ENCODE data around the gene ZNF17. TPM values are rescaled to one million over a fixed set of nuclear protein-coding genes. Genes with fewer than 3 reads are reported as not detected.
A peak's percentile ranks its signal among the peaks of the same experiment; 100 is the strongest.
"Not testable (repeated sequence)": the region's sequence is repeated elsewhere in the genome, so short reads cannot be mapped to it uniquely, and the experiment has no call there.

Gene ZNF17
- 5.6 TPM for total RNA-seq
- 1 to 10 TPM; 2.9 to 9.7 (median 5.3) TPM for polyA plus RNA-seq

DNA sequence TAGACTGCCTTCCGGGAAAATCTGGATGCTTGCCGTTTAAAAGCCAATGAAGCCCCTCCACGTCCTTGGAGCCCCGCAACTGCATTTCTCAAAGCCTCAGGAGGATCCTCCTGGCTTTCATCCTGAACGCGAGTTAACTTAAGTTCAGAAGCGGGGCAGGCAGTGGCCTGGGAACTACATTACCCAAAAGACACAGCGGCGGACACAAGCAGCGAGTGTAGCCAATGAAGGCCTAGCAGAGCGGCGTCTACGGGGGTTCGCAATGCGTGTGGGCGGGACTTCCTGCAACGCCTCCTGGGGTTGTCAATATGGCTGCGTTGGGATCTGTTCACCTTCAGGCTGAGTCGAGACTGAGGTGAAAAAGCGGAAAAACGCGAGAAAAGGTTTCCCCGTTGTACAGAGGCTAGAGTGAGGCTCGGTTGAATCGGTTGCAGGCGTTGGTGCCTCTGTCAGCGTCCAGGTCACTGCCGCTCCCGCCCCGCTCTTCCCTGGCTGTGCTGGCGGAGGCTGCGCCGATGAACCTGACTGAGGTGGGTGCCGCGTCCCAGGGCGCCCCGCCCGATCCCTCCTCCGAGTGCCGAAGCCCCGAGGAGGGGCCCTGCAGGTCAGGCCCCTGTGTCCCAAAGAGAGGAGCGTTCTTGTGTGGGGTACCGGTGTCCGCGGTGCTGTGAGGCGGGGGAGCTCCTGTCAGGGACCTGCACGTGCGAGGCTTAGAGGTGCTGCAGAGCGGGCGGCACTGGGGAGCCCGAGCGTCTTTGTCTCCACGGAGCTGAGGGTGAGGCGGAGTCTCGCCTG lies at the start of gene ZNF17:
TSS of gene ZNF17 (plus strand) at position 285 of the 795 bp plus-strand sequence. CDS start 2,455 bp downstream, outside the sequence.
- Mint-ChIP-seq H3K27me3 (no peaks in the 10 kb centered on the region), H3K36me3 (peaks cover 36% of the 10 kb centered on the region), H3K4me1 (peaks cover 16 to 37% (median 24%) of the 10 kb centered on the region in 4 donors), H3K9me3 (peaks cover 6 to 24% (median 15%) of the 10 kb centered on the region in 7 donors), H3K27ac (peak within 1 kb of the TSS; percentile 38 to 94 (median 92)), H3K4me3 (peak within 1 kb of the TSS; percentile 94 to 100 (median 96))
- peak within 1 kb of the TSS; percentile 90 for H3K4me3 ChIP-seq (ENCODE audit: low read depth, low read length)
- ATAC-seq (ENCODE audit: low read depth in 2 of 2): peak; percentile 100
- DNase-seq: peak; percentile 89 to 96 (median 91)
- H3K4me1 ChIP-seq (ENCODE audit: control insufficient read depth, insufficient read depth, low read length, poor library complexity, severe bottlenecking): peaks cover 14% of the 10 kb centered on the region
- no peaks in the 10 kb centered on the region for H3K27me3 ChIP-seq (ENCODE audit: control insufficient read depth, insufficient read depth, low read length)
- peaks cover 22% of the 10 kb centered on the region for H3K36me3 ChIP-seq (ENCODE audit: control insufficient read depth, insufficient read depth, low read length)
- H3K27ac ChIP-seq (ENCODE audit: insufficient read depth, low read length, poor library complexity, severe bottlenecking): peak within 1 kb of the TSS; percentile 63
- peaks cover 11 to 13% of the 10 kb centered on the region in 2 experiments for H3K9me3 ChIP-seq (ENCODE audit: control insufficient read depth in 2 of 2, low read length in 2 of 2)

DNA sequence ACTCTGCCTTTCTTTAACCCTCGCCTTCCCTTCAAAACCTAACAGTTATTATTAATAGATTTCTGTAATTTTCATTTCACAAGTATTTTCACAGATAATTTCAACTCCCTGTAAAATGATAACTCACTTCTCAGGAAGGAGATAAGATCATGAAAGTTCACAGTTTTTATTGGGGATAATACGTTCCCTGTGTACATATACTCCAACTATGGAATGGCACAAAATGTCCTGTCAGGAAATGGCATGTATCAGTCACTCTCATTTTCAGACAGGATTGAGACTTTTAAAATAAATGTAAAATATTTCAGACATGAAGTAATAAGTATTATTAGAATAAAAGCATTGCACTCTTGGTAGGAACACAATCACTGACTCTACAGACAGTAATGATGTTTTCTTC lies 48.5 kb upstream of the ZNF17 start:
- Mint-ChIP-seq H3K27me3 (no peaks in the 10 kb centered on the region), H3K4me3 (peak overlapping the region in 3 of 4 donors; percentile 93 to 97 (median 96)), H3K36me3 (peaks cover 26% of the 10 kb centered on the region), H3K27ac (peak overlapping the region in 1 of 3 donors; percentile 99), H3K9me3 (peaks cover 0 to 54% (median 16%) of the 10 kb centered on the region in 7 donors), H3K4me1 (peaks cover 13 to 22% (median 15%) of the 10 kb centered on the region in 4 donors)
- peaks cover 5% of the 10 kb centered on the region for H3K36me3 ChIP-seq (ENCODE audit: control insufficient read depth, insufficient read depth, low read length)
- H3K4me3 ChIP-seq (ENCODE audit: low read depth, low read length): peak overlapping the region; percentile 80
- DNase-seq (no peak), ATAC-seq (ENCODE audit: low read depth in 2 of 2) (no peak)
- H3K27ac ChIP-seq (ENCODE audit: insufficient read depth, low read length, poor library complexity, severe bottlenecking): peak overlapping the region; percentile 94
- no peaks in the 10 kb centered on the region for H3K27me3 ChIP-seq (ENCODE audit: control insufficient read depth, insufficient read depth, low read length)
- H3K4me1 ChIP-seq (ENCODE audit: control insufficient read depth, insufficient read depth, low read length, poor library complexity, severe bottlenecking): peaks cover 7% of the 10 kb centered on the region
- peaks cover 38 to 42% of the 10 kb centered on the region in 2 experiments for H3K9me3 ChIP-seq (ENCODE audit: control insufficient read depth in 2 of 2, low read length in 2 of 2)

DNA sequence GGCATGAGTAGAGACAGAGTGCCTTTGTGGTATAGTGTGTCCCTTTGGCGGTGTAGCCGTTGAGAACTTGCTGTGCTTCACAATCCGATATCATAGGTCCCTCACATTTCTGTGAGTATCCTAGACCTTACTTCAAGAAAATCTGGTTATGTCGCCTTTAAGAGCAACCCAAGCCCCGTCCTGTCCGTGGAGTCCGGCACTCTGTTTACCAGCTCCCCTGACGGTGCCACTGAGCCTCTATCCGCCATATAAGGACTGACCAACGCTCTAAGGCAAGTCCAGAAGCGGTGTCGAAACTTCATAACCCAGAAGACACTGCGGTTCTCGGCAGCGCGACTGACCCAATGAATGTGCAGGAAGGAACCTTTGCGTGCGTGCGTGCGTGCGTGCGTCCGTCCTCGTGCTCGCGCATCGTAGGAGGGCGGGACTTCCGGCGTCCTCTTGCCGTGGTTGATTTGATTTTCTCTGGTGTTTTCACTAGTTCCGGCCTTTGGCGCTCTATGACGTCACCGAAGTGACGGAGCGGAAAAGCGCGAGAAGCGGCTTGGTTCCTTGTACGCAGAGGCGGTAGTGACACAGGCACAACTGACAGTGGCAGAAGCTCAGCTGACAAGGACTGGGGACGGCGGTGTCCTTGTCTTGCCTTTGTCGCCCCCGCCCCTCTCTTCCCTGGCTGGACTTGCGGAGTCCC lies 47.8 kb upstream of the ZNF17 start, which contains the start of the genes TRAPPC2B and ZNF547:
TSS of gene TRAPPC2B (plus strand) at position 555 of the 691 bp plus-strand sequence. CDS start 1,283 bp downstream, outside the sequence.
TSS of gene ZNF547 (plus strand) at position 555 of the 691 bp plus-strand sequence. CDS start 5,005 bp downstream, outside the sequence.
- Histone ChIP-seq H3K27me3 (ENCODE audit: control insufficient read depth, insufficient read depth, low read length) (no peaks in the 10 kb centered on the region), H3K4me1 (ENCODE audit: control insufficient read depth, insufficient read depth, low read length, poor library complexity, severe bottlenecking) (peaks cover 7% of the 10 kb centered on the region), H3K36me3 (ENCODE audit: control insufficient read depth, insufficient read depth, low read length) (peaks cover 1% of the 10 kb centered on the region), H3K27ac (ENCODE audit: insufficient read depth, low read length, poor library complexity, severe bottlenecking) (peak within 1 kb of the TSS; percentile 94), H3K4me3 (ENCODE audit: low read depth, low read length) (peak within 1 kb of the TSS; percentile 80), H3K9me3 (ENCODE audit: control insufficient read depth in 2 of 2, low read length in 2 of 2) (peaks cover 33 to 36% of the 10 kb centered on the region in 2 experiments)
- ATAC-seq (ENCODE audit: low read depth in 2 of 2) (peak; percentile 93 to 94), DNase-seq (peak; percentile 94 to 99 (median 98))
- Mint-ChIP-seq H3K27ac (peak within 1 kb of the TSS; percentile 98 to 99 (median 98)), H3K4me1 (peaks cover 13 to 22% (median 17%) of the 10 kb centered on the region in 4 donors), H3K27me3 (no peaks in the 10 kb centered on the region), H3K9me3 (peaks cover 0 to 53% (median 20%) of the 10 kb centered on the region in 7 donors), H3K36me3 (peaks cover 26% of the 10 kb centered on the region), H3K4me3 (peak within 1 kb of the TSS; percentile 93 to 97 (median 96))

DNA sequence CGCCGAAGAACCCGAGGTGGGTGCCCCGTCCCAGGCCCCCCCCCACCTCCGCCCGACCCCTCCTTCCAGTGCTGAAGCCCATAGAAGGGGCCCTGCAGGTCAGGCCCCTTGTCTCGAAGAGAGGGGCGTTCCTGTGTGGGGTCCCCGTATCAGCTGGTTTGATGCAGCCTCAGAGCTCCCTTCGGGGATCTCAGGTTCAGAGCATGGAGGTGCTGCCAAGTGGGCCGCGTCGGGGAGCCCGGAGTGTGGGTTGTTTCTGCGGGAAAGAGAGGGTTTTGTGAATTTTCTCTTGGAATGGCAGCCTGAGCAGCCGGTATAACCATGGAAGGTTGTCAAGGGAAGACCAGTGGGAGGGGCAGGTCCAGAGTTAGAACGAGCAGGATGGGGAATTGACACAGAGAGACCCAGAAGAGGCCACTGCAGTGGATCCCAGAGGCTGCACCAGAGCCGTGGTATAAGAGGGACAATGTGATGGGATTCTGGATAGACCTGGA lies 47.2 kb upstream of the ZNF17 start:
- Mint-ChIP-seq H3K4me1 (peaks cover 13 to 22% (median 18%) of the 10 kb centered on the region in 4 donors), H3K9me3 (peaks cover 0 to 49% (median 24%) of the 10 kb centered on the region in 7 donors), H3K36me3 (peaks cover 23% of the 10 kb centered on the region), H3K4me3 (peak overlapping the region; percentile 93 to 97 (median 96)), H3K27me3 (no peaks in the 10 kb centered on the region), H3K27ac (peak overlapping the region in 2 of 3 donors; percentile 98 to 99)
- peaks cover 7% of the 10 kb centered on the region for H3K4me1 ChIP-seq (ENCODE audit: control insufficient read depth, insufficient read depth, low read length, poor library complexity, severe bottlenecking)
- ATAC-seq (ENCODE audit: low read depth in 2 of 2) (no peak), DNase-seq (peak in 1 of 3 donors; percentile 7)
- H3K27me3 ChIP-seq (ENCODE audit: control insufficient read depth, insufficient read depth, low read length): no peaks in the 10 kb centered on the region
- peak overlapping the region; percentile 76 for H3K4me3 ChIP-seq (ENCODE audit: low read depth, low read length)
- peak overlapping the region; percentile 94 for H3K27ac ChIP-seq (ENCODE audit: insufficient read depth, low read length, poor library complexity, severe bottlenecking)
- peaks cover 1% of the 10 kb centered on the region for H3K36me3 ChIP-seq (ENCODE audit: control insufficient read depth, insufficient read depth, low read length)
- peaks cover 27 to 30% of the 10 kb centered on the region in 2 experiments for H3K9me3 ChIP-seq (ENCODE audit: control insufficient read depth in 2 of 2, low read length in 2 of 2)

DNA sequence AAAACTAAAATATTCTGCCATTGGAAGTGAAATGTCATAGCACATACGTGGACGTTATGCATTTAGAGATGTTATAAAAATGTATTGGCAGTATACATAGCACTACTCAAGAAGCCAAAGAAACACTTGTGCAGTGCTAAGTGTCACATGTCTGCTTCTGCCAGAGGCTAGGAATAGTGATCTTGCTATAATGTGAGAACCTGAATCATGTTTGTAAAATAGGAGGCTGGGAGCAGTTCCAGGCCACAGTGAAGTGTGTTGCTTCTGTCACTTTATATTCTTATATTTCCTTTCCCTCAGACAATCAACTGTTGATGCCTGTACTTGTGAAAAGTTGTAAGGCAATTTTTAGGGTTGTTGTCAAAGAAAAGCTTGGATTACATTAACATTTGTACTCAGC lies 44.2 kb upstream of the ZNF17 start:
- H3K4me3 ChIP-seq (ENCODE audit: low read depth, low read length): no peak overlapping the region
- DNase-seq: no peak
- ATAC-seq (ENCODE audit: low read depth in 2 of 2): no peak
- no peaks in the 10 kb centered on the region for H3K27me3 ChIP-seq (ENCODE audit: control insufficient read depth, insufficient read depth, low read length)
- H3K27ac Mint-ChIP-seq: no peak overlapping the region
- peaks cover 0 to 37% (median 24%) of the 10 kb centered on the region in 7 donors for H3K9me3 Mint-ChIP-seq
- peaks cover 36% of the 10 kb centered on the region for H3K36me3 Mint-ChIP-seq
- peak overlapping the region in 3 of 4 donors; percentile 4 to 11 (median 9) for H3K4me3 Mint-ChIP-seq
- peaks cover 7% of the 10 kb centered on the region for H3K4me1 ChIP-seq (ENCODE audit: control insufficient read depth, insufficient read depth, low read length, poor library complexity, severe bottlenecking)
- H3K27ac ChIP-seq (ENCODE audit: insufficient read depth, low read length, poor library complexity, severe bottlenecking): no peak overlapping the region
- peaks cover 3% of the 10 kb centered on the region for H3K36me3 ChIP-seq (ENCODE audit: control insufficient read depth, insufficient read depth, low read length)
- peaks cover 13 to 22% (median 18%) of the 10 kb centered on the region in 4 donors for H3K4me1 Mint-ChIP-seq
- no peaks in the 10 kb centered on the region for H3K27me3 Mint-ChIP-seq
- peaks cover 14 to 17% of the 10 kb centered on the region in 2 experiments for H3K9me3 ChIP-seq (ENCODE audit: control insufficient read depth in 2 of 2, low read length in 2 of 2)

DNA sequence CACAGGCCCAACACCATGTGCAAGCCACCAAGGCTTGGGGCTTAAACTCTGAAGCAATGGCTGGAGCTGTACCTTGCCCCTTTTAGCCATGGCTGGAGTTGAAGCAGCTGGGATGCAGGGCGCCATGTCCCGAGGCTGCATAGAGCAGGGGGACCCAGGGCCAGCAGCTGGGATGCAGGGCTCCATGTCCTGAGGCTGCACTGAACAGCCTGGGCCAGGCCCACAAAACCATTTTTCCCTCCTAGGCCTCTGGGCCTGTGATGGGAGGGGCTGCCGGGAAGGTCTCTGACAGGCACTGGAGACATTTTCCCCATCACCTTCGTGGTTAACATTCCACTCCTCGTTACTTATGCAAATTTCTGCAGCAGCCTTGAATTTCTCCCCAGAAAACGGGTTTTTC lies 36.8 kb upstream of the ZNF17 start:
- Mint-ChIP-seq H3K9me3 (peaks cover 2 to 57% (median 35%) of the 10 kb centered on the region in 7 donors), H3K4me1 (peaks cover 0 to 3% (median 0%) of the 10 kb centered on the region in 4 donors), H3K27me3 (no peaks in the 10 kb centered on the region), H3K27ac (no peak overlapping the region), H3K36me3 (peaks cover 68% of the 10 kb centered on the region), H3K4me3 (no peak overlapping the region)
- Histone ChIP-seq H3K4me1 (ENCODE audit: control insufficient read depth, insufficient read depth, low read length, poor library complexity, severe bottlenecking) (no peaks in the 10 kb centered on the region), H3K27ac (ENCODE audit: insufficient read depth, low read length, poor library complexity, severe bottlenecking) (no peak overlapping the region), H3K27me3 (ENCODE audit: control insufficient read depth, insufficient read depth, low read length) (no peaks in the 10 kb centered on the region), H3K36me3 (ENCODE audit: control insufficient read depth, insufficient read depth, low read length) (peaks cover 38% of the 10 kb centered on the region), H3K9me3 (ENCODE audit: control insufficient read depth in 2 of 2, low read length in 2 of 2) (peaks cover 35 to 66% of the 10 kb centered on the region in 2 experiments), H3K4me3 (ENCODE audit: low read depth, low read length) (no peak overlapping the region)
- no peak for DNase-seq
- no peak for ATAC-seq (ENCODE audit: low read depth in 2 of 2)

DNA sequence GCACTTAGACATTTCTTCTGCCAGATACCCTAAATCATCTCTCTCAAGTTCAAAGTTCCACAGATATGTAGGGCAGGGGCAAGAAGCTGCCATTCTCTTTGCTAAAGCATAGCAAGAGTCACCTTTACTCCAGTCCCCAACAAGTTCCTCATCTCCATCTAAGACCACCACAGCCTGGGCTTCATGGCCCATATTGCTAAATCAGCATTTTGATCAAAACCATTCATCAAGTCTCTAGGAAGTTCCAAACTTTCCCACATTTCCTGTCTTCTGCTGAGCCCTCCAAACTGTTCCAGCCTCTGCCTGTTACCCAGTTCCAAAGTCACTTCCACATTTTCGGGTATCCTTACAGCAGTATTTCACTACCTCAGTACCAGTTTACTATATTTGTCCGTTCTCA lies 36.3 kb upstream of the ZNF17 start:
- Mint-ChIP-seq H3K27ac (peak overlapping the region in 1 of 3 donors; percentile 71), H3K4me3 (peak overlapping the region in 1 of 4 donors; percentile 4), H3K9me3 (peaks cover 4 to 60% (median 35%) of the 10 kb centered on the region in 7 donors), H3K36me3 (peaks cover 67% of the 10 kb centered on the region)
- not testable (repeated sequence) for H3K27me3 Mint-ChIP-seq; H3K4me3 ChIP-seq (ENCODE audit: low read depth, low read length); DNase-seq; ATAC-seq (ENCODE audit: low read depth in 2 of 2); H3K27me3 ChIP-seq (ENCODE audit: control insufficient read depth, insufficient read depth, low read length); H3K4me1 Mint-ChIP-seq; H3K4me1 ChIP-seq (ENCODE audit: control insufficient read depth, insufficient read depth, low read length, poor library complexity, severe bottlenecking); H3K27ac ChIP-seq (ENCODE audit: insufficient read depth, low read length, poor library complexity, severe bottlenecking)
- peaks cover 39 to 71% of the 10 kb centered on the region in 2 experiments for H3K9me3 ChIP-seq (ENCODE audit: control insufficient read depth in 2 of 2, low read length in 2 of 2)
- peaks cover 38% of the 10 kb centered on the region for H3K36me3 ChIP-seq (ENCODE audit: control insufficient read depth, insufficient read depth, low read length)

Measured in CD4-positive, CD25-positive, alpha-beta regulatory T cell (primary cell).